ENCODE results near the gene USP24. TPM values are rescaled to one million over a fixed set of nuclear protein-coding genes. Genes with fewer than 3 reads are reported as not detected.

USP24 gene
- total and polyA plus RNA-seq, 10 of the 15 experiments (the other 5 are each of a cell fraction or from before 2014, with no cell fraction given) = 4.6 to 36.5 (median 25.3) TPM

GRCh38 chr1:55124470-55124869, 90.7 kb downstream of the USP24 start:
- H3K9ac ChIP-seq (ENCODE audit: control insufficient read depth, insufficient read depth, low read length) = no peak overlapping the region
- DNase-seq (ENCODE audit: low read depth, low spot score) = no peak
- ATAC-seq = no peak
- no peak for TF ChIP-seq RELA (IDR thresholded peaks at IDR 0.05; ENCODE audit: borderline replicate concordance, partially characterized antibody)
- no peak for TF ChIP-seq SKIL (IDR thresholded peaks at IDR 0.05; ENCODE audit: low read depth, poor library complexity, severe bottlenecking)
- TF ChIP-seq EED (IDR thresholded peaks at IDR 0.05; ENCODE audit: low read depth) = no peak
- TF ChIP-seq SP1 (IDR thresholded peaks at IDR 0.05; ENCODE audit: low read depth, low read length) = no peak
- TF ChIP-seq ZZZ3 (IDR thresholded peaks at IDR 0.05; ENCODE audit: control insufficient read depth, insufficient read length, low read depth) = no peak
- H3K9me3 ChIP-seq (replicated peaks; ENCODE audit: control insufficient read depth, insufficient read depth, low read length) = peaks cover 3% of the 10 kb centered on the region; the same call in 2 of the 3 replicates
- H3K4me3 ChIP-seq = no peak overlapping the region
- H4K20me1 ChIP-seq (ENCODE audit: control insufficient read depth, insufficient read depth) = no peaks in the 10 kb centered on the region
- ChIA-PET RAD21 (ENCODE audit: unreplicated experiment) (no interaction called here), SMC1A (ENCODE audit: uncharacterized antibody, unreplicated experiment) (interaction anchor here (1.2 to 1.7 kb wide), 2 partner anchors 12 to 81 kb away, joined by 3 to 4 read pairs; no protein-coding TSS in a partner anchor), CTCF (no interaction called here), POLR2A (no interaction called here)
- no peaks in the 10 kb centered on the region for H3K79me2 ChIP-seq (ENCODE audit: control insufficient read depth, insufficient read depth, low read length)
- WGBS (ENCODE audit: insufficient coverage, insufficient replicate concordance, low lambda C conversion rate, missing lambda C conversion rate) = 92% methylated on average over 5 of the region's 5 CpGs
- no peaks in the 10 kb centered on the region for H3K27me3 ChIP-seq (replicated peaks in 1 of 2; ENCODE audit: control insufficient read depth in 2 of 2, insufficient read depth in 2 of 2, low read length in 1 of 2)
- peaks cover 16 to 40% of the 10 kb centered on the region in 2 experiments for H3K36me3 ChIP-seq (ENCODE audit: control insufficient read depth in 2 of 2, insufficient read depth in 2 of 2, low read length in 1 of 2)
- peak overlapping the region; percentile 50 for H3K27ac ChIP-seq (ENCODE audit: control insufficient read depth, insufficient read depth)
- intact Hi-C loops (cut with micrococcal nuclease; ENCODE audit: unreplicated experiment) = no loop called here
- H3K4me2 ChIP-seq (ENCODE audit: control insufficient read depth, insufficient read depth) = no peak overlapping the region
- no peak for FAIRE-seq
- BruUV-seq (replicated peaks) = no TSS peak
- no peak overlapping the region for H2AFZ ChIP-seq (ENCODE audit: control insufficient read depth, low read depth, low read length)
- in situ Hi-C loops (cut with MboI) = no loop called here
- H3K4me1 ChIP-seq (ENCODE audit: control insufficient read depth, insufficient read depth, low read length) = peaks cover 5% of the 10 kb centered on the region

- Histone ChIP-seq H4K20me1 (ENCODE audit: control insufficient read depth, insufficient read depth) (no peaks in the 10 kb centered on the region), H2AFZ (ENCODE audit: control insufficient read depth, low read depth, low read length) (no peak overlapping the region), H3K36me3 (ENCODE audit: control insufficient read depth in 2 of 2, insufficient read depth in 2 of 2, low read length in 1 of 2) (peaks cover 11 to 21% of the 10 kb centered on the region in 2 experiments; a peak in 3 of 4 replicates), H3K4me1 (ENCODE audit: control insufficient read depth, insufficient read depth, low read length) (no peaks in the 10 kb centered on the region; the same call in 1 of the 2 replicates), H3K27me3 (replicated peaks in 1 of 2; ENCODE audit: control insufficient read depth in 2 of 2, insufficient read depth in 2 of 2, low read length in 1 of 2) (no peaks in the 10 kb centered on the region), H3K79me2 (ENCODE audit: control insufficient read depth, insufficient read depth, low read length) (no peaks in the 10 kb centered on the region), H3K4me3 (no peak overlapping the region), H3K9me3 (replicated peaks; ENCODE audit: control insufficient read depth, insufficient read depth, low read length) (no peaks in the 10 kb centered on the region), H3K4me2 (ENCODE audit: control insufficient read depth, insufficient read depth) (no peak overlapping the region), H3K9ac (ENCODE audit: control insufficient read depth, insufficient read depth, low read length) (no peak overlapping the region), H3K27ac (ENCODE audit: control insufficient read depth, insufficient read depth) (no peak overlapping the region)
- no TSS peak for BruUV-seq (replicated peaks)
- in situ Hi-C loops (cut with MboI) = no loop called here
- ChIA-PET RAD21 (ENCODE audit: unreplicated experiment) (no interaction called here), SMC1A (ENCODE audit: uncharacterized antibody, unreplicated experiment) (interaction anchor here (1.5 to 1.8 kb wide), 2 partner anchors 9 to 157 kb away, joined by 5 read pairs; no protein-coding TSS in a partner anchor), CTCF (interaction anchor here (0.8 to 1.3 kb wide), 3 partner anchors 9 to 217 kb away, joined by 3 read pairs; no protein-coding TSS in a partner anchor), POLR2A (no interaction called here)
- no peak for FAIRE-seq
- no peak for DNase-seq (ENCODE audit: low read depth, low spot score)
- WGBS (ENCODE audit: insufficient coverage, insufficient replicate concordance, low lambda C conversion rate, missing lambda C conversion rate) = 93% methylated on average over 5 of the region's 5 CpGs
- intact Hi-C loops (cut with micrococcal nuclease; ENCODE audit: unreplicated experiment) = no loop called here
- ATAC-seq = no peak
- TF ChIP-seq DPF2 (IDR thresholded peaks at IDR 0.05) (no peak), MEF2A (IDR thresholded peaks at IDR 0.05; ENCODE audit: insufficient read depth, low read depth, low read length) (no peak), RELA (IDR thresholded peaks at IDR 0.05; ENCODE audit: borderline replicate concordance, partially characterized antibody) (no peak), CREM (IDR thresholded peaks at IDR 0.05; ENCODE audit: low read depth) (no peak), BHLHE40 (IDR thresholded peaks at IDR 0.05; ENCODE audit: borderline replicate concordance in 1 of 2, low read depth in 2 of 2, low read length in 1 of 2) (no peak), EZH2 (IDR thresholded peaks at IDR 0.05; ENCODE audit: borderline replicate concordance, control insufficient read depth, low read depth, low read length) (no peak), ZBTB11 (CRISPR knock-in tag; IDR thresholded peaks at IDR 0.05) (no peak), SMC3 (IDR thresholded peaks at IDR 0.05; ENCODE audit: borderline replicate concordance, low read length) (no peak), POLR2AphosphoS5 (IDR thresholded peaks at IDR 0.05; ENCODE audit: low read length) (no peak)
Measured at GRCh38 chr1:55120538-55120937, 94.6 kb downstream of the USP24 start.

All from GM12878 (cell line).